HG02759 (cell line): ENCODE results near the gene SRD5A1.
A peak's percentile ranks its signal among the peaks of the same experiment; 100 is the strongest.

Experiments
- ATAC-seq: cut with Tn5 transposase; IDR thresholded peaks from one replicate; pipeline ENCODE4 v1.9.1; 2021; ENCODE audit warnings: mild to moderate bottlenecking, moderate library complexity; ENCODE audit not compliant: unreplicated experiment

SRD5A1 gene, protein sequence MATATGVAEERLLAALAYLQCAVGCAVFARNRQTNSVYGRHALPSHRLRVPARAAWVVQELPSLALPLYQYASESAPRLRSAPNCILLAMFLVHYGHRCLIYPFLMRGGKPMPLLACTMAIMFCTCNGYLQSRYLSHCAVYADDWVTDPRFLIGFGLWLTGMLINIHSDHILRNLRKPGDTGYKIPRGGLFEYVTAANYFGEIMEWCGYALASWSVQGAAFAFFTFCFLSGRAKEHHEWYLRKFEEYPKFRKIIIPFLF

GRCh38 chr5:6632888-6633468 is at the start of gene SRD5A1, which contains the start of gene NSUN2:
Gene SRD5A1 (plus strand): TSS chr5:6633440. CDS start chr5:6633577, 137 bp downstream.
Gene NSUN2 (minus strand): TSS chr5:6633044. CDS start chr5:6632979, 65 bp downstream.
- ATAC-seq, result peak; percentile 89

GRCh38 chr5:6584101-6584645 is 49.1 kb upstream of the SRD5A1 start:
- no peak for ATAC-seq

- no peak for ATAC-seq
Observed at GRCh38 chr5:6584727-6585126, 48.5 kb upstream of the SRD5A1 start.

DNA sequence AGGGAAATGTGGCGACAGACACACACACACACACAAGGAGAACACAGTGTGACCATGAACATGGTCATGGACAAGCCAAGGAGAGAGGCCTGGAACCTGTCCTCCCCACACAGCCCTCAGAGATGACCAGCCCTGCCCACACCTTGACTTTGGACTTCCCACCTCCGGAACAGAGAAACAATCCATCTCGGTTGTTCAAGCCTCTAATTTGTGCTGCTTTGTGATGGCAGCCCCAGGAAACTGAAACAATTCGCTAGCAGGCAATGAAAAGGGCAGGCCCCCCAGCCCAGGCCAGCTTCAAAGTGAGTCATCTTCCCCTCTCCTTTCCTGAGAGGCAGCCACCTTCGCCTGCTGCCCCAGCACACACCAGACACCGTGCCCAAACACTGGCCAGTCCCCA is 48.1 kb upstream of the SRD5A1 start:
- no peak for ATAC-seq

DNA sequence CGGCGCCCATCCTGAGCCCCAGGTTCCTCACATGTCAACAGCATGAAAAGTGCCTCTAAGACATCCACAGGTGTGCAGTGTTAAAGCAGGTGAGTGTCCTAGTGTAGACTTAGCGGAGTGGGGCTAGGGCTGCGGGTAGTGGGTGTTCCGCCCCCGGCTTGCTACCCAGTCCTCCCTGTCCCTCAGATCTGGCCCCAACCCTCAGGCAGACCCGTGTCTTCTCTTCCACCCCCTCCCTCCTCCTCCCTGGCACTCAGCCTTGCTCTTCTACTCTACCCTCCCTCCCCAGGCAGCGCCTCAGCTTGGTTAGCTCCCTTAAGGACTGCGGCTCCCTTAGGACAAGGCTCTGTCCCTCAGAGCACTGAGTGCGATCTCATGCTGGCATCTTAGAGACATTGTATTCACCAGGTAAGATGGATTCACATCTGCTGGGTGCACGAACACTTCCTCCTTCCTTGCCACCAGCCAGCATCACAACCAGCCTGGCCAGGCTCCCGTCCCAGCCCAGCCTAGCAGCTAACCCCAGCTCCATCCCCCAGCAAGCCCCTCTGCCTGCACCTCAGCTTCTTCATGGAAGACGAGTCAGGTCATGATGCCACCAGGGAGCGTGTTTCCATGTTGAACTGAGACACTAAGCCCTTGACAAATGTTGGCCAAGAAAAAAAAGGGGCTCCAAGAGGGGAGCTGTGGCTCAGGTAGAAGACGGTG is 47.1 kb upstream of the SRD5A1 start:
- ATAC-seq, result no peak

DNA sequence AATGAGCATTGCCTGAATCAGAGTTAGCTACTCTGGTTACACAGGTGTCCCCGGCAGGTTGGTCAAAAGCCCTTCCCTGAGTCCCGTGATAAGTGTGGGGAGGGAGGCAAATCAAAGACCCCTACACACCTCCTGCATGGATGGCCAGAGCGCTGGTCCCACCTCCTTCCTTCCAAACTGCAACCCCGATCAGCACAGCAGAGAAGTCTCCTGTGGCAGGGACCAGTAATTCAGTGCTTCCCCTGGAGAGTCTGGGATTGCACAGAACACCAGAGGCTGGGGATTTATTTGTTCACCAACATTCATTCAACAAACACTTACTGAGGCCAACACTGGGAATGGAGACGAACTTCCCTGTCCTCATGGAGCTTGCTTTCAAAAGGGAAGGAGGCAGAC is 46.6 kb upstream of the SRD5A1 start:
- ATAC-seq, result no peak

DNA sequence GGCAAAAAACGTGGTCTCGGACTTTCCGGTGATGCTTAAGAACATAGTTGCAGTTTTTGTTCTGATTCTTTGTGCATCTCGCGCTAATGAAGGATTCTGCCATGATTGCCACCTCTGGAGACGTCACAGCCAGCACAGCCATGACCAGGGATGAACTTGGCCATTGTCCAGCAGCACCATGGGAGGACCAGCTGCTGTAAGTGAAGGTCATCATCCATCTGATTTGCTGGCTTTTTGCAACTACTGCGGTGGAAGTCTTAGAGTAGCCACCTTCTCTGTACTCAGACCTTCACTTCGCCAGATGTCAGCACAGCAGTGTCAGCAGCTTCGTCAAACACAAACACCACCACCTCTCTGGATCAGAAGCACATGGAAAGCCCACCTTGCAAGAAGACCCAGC is 46.1 kb upstream of the SRD5A1 start:
- ATAC-seq, result no peak

GRCh38 chr5:6590581-6590980 is 42.7 kb upstream of the SRD5A1 start:
- ATAC-seq, result no peak

DNA sequence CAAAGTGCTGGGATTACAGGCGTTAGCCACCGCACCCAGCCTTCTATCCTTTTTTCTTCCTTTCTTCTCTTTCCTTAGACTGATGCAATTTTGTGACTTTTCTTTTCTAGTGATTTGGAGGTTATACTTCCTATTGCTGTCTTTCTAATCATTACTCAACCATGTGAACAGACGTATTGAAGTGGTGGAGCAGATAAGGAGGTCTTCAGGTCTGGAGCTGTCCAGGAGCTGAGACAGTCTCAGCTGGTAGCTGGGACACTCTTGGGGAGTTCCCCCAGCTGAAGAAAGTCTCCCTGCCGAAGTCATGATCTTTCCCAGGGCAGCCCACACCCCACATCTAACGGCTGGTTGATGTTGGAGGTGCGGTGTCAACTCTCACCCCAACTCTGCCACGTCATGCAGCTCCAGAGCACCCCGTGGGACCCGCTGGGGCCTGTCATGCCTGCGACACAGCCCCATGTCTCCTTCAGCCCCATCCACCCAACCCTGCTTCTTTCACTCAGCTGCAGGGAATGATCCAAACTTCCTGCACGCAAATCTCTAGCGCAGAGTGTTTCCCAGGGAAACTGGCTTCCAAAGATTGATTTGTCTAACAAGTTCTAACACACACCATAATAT is 41.5 kb upstream of the SRD5A1 start:
- ATAC-seq, result no peak

- no peak for ATAC-seq
Observed at GRCh38 chr5:6592601-6593000, 40.6 kb upstream of the SRD5A1 start.

- ATAC-seq, result no peak
Observed at GRCh38 chr5:6593148-6594016, 39.9 kb upstream of the SRD5A1 start.

GRCh38 chr5:6594066-6594465 is 39.2 kb upstream of the SRD5A1 start:
- no peak for ATAC-seq

GRCh38 chr5:6595405-6595804 is 37.8 kb upstream of the SRD5A1 start:
- ATAC-seq, result no peak

DNA sequence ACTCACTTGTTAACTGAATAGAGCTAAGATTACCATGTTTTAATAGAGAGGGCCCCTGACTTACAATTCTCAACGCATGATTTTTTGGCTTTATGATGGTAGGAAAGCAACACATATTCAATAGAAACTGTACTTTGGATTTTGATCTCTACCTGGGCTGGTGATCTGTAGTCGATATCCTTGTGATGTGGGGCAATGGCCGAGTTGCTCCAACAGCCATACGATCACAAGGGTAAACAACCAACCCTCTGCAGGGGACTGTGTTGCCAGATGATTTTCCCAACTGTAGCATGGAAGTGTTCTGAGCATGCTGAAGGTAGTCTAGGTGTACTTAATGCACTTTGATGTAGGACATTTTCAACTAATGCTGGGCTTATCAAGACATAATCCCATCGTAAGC is 36.9 kb upstream of the SRD5A1 start:
- ATAC-seq, result no peak

DNA sequence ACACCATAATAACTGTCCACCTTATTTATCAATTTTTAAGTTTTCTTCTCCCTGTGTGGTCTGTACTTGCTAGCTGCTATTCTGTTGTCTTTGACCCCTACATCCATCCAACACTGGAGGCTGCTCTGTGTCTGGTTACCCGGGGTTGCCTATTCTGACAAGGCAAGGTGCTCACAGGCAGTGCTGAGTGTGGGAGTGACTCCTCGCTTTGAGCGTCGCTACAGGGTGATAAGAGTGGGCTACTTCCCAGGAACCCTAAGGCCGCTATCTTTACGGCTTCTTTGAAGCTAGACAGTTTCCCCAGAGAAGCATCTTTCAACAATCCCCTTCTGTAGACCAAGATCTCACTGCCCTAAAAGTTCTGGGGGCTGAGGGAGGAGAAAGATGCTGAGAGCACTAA is 35.7 kb upstream of the SRD5A1 start:
- ATAC-seq, result no peak

DNA sequence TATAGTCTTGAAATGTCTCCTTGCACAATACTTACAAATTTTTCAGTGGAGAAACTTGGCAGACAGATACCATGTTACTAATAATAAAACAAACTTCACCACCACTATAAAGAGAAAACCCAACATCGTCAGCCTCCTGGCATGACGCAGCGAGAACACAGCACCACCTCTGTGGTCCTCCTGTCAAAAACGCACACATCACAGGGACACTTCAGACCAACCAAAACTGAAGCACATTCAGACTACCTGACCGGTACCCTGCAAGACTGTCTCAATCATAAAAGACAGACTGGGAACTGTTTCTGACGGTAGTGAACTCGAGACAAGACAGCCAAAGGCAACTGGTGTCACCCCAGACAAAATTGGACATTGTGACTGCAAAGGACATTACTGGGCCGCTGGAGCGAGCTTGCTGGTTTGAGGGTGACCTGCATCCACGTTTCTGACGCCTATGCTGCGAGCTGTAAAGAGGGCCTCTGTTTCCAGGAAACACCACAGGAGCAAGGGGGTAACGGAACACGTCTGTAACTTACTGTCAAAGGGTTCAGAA is 34.8 kb upstream of the SRD5A1 start:
- no peak for ATAC-seq

GRCh38 chr5:6599739-6600138 is 33.5 kb upstream of the SRD5A1 start:
- ATAC-seq, result no peak

DNA sequence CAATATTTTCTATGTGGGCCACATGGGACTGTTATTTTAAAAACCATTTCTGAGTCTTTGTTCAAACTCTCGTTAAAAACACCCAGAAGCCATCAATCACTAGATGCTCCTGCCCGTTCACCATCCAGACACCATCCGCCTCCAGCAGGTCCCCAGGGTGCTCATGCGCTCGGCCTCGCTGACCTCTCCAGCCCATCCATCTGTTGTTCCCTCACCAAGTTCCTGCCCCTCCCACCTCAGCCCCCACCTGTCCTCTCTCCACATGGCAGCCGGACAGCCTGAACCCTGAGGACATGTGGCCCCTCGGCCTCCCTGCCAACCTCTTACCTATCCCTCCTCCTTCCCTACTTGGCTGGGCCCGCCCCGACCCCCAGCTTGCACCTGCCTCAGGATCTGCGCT is 32.0 kb upstream of the SRD5A1 start:
- no peak for ATAC-seq

GRCh38 chr5:6601816-6602215 is 31.4 kb upstream of the SRD5A1 start:
- no peak for ATAC-seq

DNA sequence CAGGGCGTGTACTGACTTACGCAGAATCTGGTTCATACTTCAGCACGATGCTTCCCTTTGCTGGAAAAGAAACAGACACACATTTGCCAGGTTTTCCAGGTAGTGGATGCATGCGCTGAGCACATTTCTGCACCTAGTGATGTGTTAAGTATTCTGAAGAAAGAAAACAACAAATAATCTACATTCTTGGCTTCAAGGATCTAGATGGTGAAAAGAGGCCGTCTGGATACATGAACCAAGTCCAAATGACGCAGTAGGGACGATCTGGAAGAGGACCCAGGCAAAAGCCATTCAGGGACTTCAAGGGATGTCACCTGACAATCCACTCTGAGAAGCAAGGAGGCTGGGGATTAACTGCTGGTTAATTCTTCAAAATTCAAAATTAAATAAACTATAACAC is 30.8 kb upstream of the SRD5A1 start:
- no peak for ATAC-seq
